VCaP (cell line): ENCODE data around the gene C11orf86.

Source experiments
- H3K27ac ChIP-seq: fragments of 450-650 bp; 2 replicates; pipeline ENCODE4 v1.5.1; 2017
- TF ChIP-seq, protein P1 (sequence below): fragments of 450-650 bp; conservative IDR thresholded peaks from 2 replicates; pipeline ENCODE4 v1.5.1; 2017; ENCODE audit warnings: mild to moderate bottlenecking, moderate library complexity

C11orf86 gene, protein sequence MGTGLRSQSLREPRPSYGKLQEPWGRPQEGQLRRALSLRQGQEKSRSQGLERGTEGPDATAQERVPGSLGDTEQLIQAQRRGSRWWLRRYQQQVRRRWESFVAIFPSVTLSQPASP

DNA sequence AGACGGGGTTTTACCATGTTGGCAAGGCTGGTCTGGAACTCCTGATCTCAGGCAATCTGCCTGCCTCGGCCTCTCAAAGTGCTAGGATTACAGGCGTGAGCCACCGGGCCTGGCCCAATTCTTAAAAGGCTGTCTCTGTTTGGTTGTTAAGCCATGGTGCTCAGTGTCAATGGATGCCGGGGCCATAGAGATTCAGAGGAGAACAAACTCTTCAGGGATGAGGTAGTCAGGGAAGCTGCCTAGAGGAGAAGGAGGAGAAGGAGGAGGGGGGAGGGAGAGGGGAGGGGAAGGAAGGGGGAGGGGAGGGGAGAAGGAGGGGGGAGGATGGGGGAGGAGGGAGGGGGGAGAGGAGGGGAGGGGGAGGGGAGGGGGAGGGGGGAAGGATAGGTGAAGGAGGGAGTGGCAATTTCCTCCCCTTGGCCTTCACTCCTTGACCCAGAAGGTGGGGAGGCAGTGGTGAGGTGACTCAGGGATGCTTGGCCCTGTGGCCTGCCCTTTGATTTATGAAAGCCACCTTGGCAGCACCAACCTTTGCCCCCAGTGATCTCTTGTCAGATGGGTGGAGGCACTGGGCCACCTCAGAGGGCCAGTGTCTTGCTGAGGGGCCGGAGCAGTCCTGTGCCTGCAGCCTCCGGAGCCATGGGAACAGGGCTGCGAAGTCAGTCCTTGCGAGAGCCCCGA lies at the start of gene C11orf86:
C11orf86 (plus strand) TSS at position 581 of the 681 bp plus-strand sequence; CDS start at position 640, 59 bp downstream.
- TF ChIP-seq, protein P1, sequence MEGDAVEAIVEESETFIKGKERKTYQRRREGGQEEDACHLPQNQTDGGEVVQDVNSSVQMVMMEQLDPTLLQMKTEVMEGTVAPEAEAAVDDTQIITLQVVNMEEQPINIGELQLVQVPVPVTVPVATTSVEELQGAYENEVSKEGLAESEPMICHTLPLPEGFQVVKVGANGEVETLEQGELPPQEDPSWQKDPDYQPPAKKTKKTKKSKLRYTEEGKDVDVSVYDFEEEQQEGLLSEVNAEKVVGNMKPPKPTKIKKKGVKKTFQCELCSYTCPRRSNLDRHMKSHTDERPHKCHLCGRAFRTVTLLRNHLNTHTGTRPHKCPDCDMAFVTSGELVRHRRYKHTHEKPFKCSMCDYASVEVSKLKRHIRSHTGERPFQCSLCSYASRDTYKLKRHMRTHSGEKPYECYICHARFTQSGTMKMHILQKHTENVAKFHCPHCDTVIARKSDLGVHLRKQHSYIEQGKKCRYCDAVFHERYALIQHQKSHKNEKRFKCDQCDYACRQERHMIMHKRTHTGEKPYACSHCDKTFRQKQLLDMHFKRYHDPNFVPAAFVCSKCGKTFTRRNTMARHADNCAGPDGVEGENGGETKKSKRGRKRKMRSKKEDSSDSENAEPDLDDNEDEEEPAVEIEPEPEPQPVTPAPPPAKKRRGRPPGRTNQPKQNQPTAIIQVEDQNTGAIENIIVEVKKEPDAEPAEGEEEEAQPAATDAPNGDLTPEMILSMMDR, result no peak
- H3K27ac ChIP-seq, result no peak within 1 kb of the TSS

DNA sequence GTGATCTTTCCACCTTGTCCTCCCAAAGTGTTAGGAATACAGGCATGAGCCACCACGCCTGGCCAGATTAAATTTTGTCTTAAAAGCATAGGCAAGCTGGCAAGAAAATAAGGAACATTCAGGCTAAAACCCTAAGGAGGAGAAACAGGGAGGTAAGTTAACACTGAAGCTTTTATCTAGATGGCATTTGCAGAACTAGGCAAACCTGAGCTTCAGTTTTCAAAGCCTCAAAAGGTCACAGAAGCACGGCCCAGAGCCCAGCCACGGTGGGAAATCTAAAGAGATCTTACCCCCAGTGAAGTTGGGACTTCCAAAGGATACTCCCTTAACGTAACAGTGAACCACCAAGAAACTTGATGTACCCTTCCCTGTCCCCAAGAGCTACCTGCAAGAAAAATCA lies 45.4 kb upstream of the C11orf86 start:
- H3K27ac ChIP-seq, result peak overlapping the region; percentile 96
- TF ChIP-seq, protein P1, result no peak

DNA sequence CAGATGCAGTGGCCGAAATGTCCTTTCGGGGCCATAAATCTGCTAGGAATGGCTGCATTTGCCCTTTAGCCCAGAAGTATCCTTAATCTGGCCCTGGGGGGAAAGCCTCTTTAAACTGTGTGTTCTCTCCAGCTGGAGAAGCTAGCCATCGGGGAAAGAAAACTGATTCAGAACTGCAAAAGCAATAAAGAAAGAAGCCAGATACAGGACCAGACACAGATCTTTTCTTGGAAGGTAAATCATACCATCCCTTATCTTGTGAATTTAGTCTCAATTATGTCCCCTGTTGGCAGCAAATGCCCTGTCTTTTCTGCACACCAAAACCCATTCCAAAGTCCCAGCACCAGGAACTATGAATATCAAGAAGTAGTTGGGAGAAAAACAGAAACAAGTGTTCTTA lies 42.6 kb upstream of the C11orf86 start:
- peak overlapping the region; percentile 96 for H3K27ac ChIP-seq
- TF ChIP-seq, protein P1, result no peak

DNA sequence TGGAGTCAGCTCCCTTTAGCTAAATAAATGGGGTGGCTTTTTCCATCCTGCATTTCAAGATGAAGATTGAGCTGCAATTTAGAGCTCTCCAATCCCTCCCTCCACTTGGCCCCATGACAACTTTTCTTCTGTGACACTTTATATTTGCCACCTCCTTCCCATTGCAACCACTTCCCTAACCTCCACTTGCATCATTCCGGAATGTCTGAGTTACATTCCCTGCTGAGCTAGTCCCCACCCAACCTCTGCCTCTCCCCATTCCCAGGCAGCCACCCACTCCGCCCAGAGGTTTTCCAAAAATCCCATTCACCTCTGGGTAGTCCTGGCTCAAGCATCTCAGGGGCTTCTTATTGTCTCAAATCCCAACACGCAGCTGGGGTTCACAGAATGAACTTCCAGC lies 41.6 kb upstream of the C11orf86 start:
- H3K27ac ChIP-seq, result peak overlapping the region; percentile 96; the same call in 1 of the 2 replicates
- TF ChIP-seq, protein P1, result no peak

DNA sequence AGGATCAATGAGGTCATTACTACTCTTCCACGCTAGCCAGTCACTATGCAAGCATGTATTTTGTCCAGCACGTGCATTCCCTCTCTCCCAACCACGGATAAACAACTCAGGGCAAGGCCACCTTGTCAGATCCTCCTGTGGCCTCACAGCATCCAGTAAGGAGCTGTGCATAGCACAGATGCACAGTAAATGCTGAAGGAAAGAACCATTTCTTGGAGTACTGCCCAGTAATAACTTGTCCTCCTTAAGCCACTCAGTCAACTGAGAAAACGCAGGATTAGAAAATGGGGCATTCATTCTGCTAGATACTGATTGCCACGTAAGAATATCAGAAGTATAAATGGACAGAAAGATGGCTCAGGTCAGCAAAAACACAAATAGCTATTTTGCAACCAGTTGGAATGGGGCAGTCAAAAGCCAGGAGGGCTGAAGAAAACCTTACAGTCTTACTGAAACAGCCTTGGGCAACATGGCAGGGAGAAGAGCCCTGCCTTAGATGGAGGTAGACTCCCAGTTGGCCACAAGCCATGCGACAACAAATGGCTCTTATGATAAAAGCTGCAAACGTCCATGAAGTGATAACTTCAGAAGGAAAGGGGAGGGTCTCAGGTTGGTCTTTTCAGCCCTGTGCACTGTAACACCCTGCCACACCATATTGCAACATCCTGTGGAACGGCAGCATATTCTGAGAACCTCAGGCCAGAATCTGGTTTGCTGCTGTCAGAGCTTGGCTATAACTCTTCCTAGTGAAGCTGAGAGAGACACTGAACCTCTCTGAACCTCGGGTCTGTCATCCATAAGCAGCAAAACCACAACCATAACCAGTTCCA lies 39.9 kb upstream of the C11orf86 start:
- H3K27ac ChIP-seq, result peak overlapping the region; percentile 7; the same call in 1 of the 2 replicates

DNA sequence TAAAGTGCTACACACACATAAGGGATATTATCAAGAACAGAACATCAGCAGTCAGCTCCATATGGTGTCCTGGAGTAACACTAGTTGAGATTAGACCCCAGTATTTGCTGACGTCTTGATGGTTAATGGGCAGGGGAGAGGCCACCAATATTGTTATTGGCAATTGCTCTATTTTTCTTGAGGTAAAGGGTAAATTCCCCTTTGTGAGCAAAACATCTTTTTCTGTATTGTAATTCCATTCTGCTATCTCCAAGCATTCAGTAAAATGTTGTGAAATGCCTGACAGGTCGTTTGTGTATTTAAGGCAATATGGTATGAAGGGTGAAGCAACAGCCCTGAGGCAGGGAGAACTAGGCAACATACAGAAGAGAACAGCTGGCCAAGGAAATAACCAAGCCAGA lies 38.8 kb upstream of the C11orf86 start:
- H3K27ac ChIP-seq, result no peak overlapping the region
- TF ChIP-seq, protein P1, result no peak

More for the DNA sequence above, 39.9 kb upstream of the C11orf86 start:
- TF ChIP-seq, protein P1, result no peak

DNA sequence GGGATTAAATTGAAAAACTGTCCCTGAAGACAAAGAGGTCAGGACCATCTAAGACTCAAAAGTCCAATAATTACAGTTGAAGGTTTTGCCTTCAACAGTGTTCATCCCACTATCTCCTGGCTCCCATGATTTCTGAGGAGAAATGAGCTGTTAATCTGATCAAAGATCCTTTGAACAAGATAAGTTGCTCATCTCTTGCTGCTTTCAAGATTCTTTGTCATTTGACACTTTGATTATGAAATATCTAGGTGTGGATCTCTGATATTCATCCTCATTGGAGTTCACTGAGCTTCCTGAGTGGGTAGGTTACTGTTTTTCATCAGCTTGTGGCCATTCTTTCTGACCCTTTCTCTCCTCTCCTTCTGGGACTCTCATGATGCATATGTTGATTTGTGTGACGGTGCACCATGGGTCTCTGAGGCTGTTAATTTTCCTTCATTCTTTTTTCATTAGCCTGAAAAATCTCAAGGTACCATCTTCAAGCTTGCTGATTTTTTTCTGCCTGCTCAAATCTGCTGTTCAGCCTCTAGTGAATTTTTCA lies 37.8 kb upstream of the C11orf86 start:
- no peak overlapping the region for H3K27ac ChIP-seq
- TF ChIP-seq, protein P1, result no peak
